Measurements from ENCODE around the gene LETM1. TPM values are rescaled to one million over a fixed set of nuclear protein-coding genes. Genes with fewer than 3 reads are reported as not detected.

Gene LETM1
- total RNA-seq, 1 donor from 2014 or later, result 64.9 TPM

GRCh38 chr4:1809754-1810502 lies 46.0 kb downstream of the LETM1 start:
- intact Hi-C loops (cut with micrococcal nuclease), result loop anchor here (1.0 to 5.0 kb wide), 4 partner anchors 62 to 117 kb away; no protein-coding TSS in a partner anchor

GRCh38 chr4:1808851-1809753 lies 46.9 kb downstream of the LETM1 start:
- intact Hi-C loops (cut with micrococcal nuclease), result no loop called here

GRCh38 chr4:1808396-1808795 lies 47.6 kb downstream of the LETM1 start:
- intact Hi-C loops (cut with micrococcal nuclease), result no loop called here

- intact Hi-C loops (cut with micrococcal nuclease), result no loop called here
These were observed 48.6 kb downstream of the LETM1 start for GRCh38 chr4:1807332-1807777.

- intact Hi-C loops (cut with micrococcal nuclease), result no loop called here
These were observed 49.2 kb downstream of the LETM1 start for GRCh38 chr4:1806596-1807331.

- intact Hi-C loops (cut with micrococcal nuclease), result no loop called here
These were observed 49.8 kb downstream of the LETM1 start for GRCh38 chr4:1806223-1806564.

- intact Hi-C loops (cut with micrococcal nuclease), result no loop called here
These were observed 50.3 kb downstream of the LETM1 start for GRCh38 chr4:1805493-1806222.

GRCh38 chr4:1804638-1805492 lies 51.1 kb downstream of the LETM1 start:
- intact Hi-C loops (cut with micrococcal nuclease), result no loop called here

GRCh38 chr4:1803523-1804423 lies 52.2 kb downstream of the LETM1 start:
- intact Hi-C loops (cut with micrococcal nuclease), result no loop called here

GRCh38 chr4:1802720-1803522 lies 53.0 kb downstream of the LETM1 start:
- intact Hi-C loops (cut with micrococcal nuclease), result no loop called here

- intact Hi-C loops (cut with micrococcal nuclease), result no loop called here
These were observed 53.7 kb downstream of the LETM1 start for GRCh38 chr4:1802151-1802715.

GRCh38 chr4:1801286-1801958 lies 54.5 kb downstream of the LETM1 start:
- intact Hi-C loops (cut with micrococcal nuclease), result no loop called here

GRCh38 chr4:1800805-1801204 lies 55.2 kb downstream of the LETM1 start:
- intact Hi-C loops (cut with micrococcal nuclease), result no loop called here

GRCh38 chr4:1799387-1800375 lies 56.3 kb downstream of the LETM1 start:
- intact Hi-C loops (cut with micrococcal nuclease), result no loop called here

- intact Hi-C loops (cut with micrococcal nuclease), result no loop called here
These were observed 57.2 kb downstream of the LETM1 start for GRCh38 chr4:1798580-1799386.

All from T-helper 1 cell treated with Interleukin-12 subunit alpha and Interleukin-12 subunit beta and Interleukin-4 antibody, amounts not matched to agents 30 ng/mL and 1 ng/mL, for 36 hours (primary cell).